Natural killer cell (primary cell): ENCODE measurements around the gene GLIS1. TPM values are rescaled to one million over a fixed set of nuclear protein-coding genes. Genes with fewer than 3 reads are reported as not detected.

ENCODE experiments used
- ATAC-seq, 3 donors: fragments of 150-1000 bp in 2 of 3; fragments of 200-7000 bp in 1 of 3; cut with Tn5 transposase; 1 replicate in 1 of 3; 2 replicates in 2 of 3; pipeline ENCODE4 v1.10.0; 2021; ENCODE audit warnings: mild to moderate bottlenecking in 2 of 3, moderate library complexity in 2 of 3
- DNase-seq, 2 donors: peaks; one replicate each; pipeline versions ENCODE4 v3.0.0 to v3.0.0-alpha.2; 2013 to 2021; ENCODE audit warnings: mixed read lengths in 1 of 2
- H3K27ac ChIP-seq: one replicate; pipeline ENCODE4 v1.5.1; 2013; ENCODE audit warnings: mild to moderate bottlenecking, low read length
- H3K27me3 ChIP-seq: one replicate; pipeline ENCODE4 v1.6.1; 2013; ENCODE audit warnings: low read length; ENCODE audit not compliant: control insufficient read depth, insufficient read depth
- H3K36me3 ChIP-seq: one replicate; pipeline ENCODE4 v1.6.1; 2013; ENCODE audit warnings: low read length; ENCODE audit not compliant: control insufficient read depth, insufficient read depth
- H3K4me1 ChIP-seq: one replicate; pipeline ENCODE4 v1.6.1; 2013; ENCODE audit warnings: low read length; ENCODE audit not compliant: control insufficient read depth, insufficient read depth
- H3K4me3 ChIP-seq: one replicate; pipeline ENCODE4 v1.5.1; 2013; ENCODE audit warnings: low read length
- H3K9me3 ChIP-seq: one replicate; pipeline ENCODE4 v1.6.1; 2013; ENCODE audit warnings: low read length; ENCODE audit not compliant: control insufficient read depth, insufficient read depth
- H3K27ac Mint-ChIP-seq, 2 donors: one replicate each; pipeline ENCODE4 v1.8.0; 2022; ENCODE audit warnings: mild to moderate bottlenecking in 2 of 2, mixed read lengths in 2 of 2, moderate library complexity in 1 of 2
- H3K27me3 Mint-ChIP-seq, 2 donors: one replicate each; pipeline ENCODE4 v1.8.0; 2022; ENCODE audit warnings: low read depth in 2 of 2, mixed read lengths in 2 of 2
- H3K36me3 Mint-ChIP-seq: one replicate; pipeline ENCODE4 v1.8.0; 2022; ENCODE audit warnings: mixed read lengths
- H3K4me1 Mint-ChIP-seq, 2 donors: one replicate each; pipeline ENCODE4 v1.8.0; 2022; ENCODE audit warnings: mixed read lengths in 2 of 2
- H3K4me3 Mint-ChIP-seq: one replicate; pipeline ENCODE4 v1.8.0; 2022; ENCODE audit warnings: mild to moderate bottlenecking, moderate library complexity, mixed read lengths
- H3K9me3 Mint-ChIP-seq, 2 donors: one replicate each; pipeline ENCODE4 v1.8.0; 2022; ENCODE audit warnings: mixed read lengths in 2 of 2
- whole genome bisulfite sequencing: methylation state at CpG from one replicate; pipeline ENCODE4 v1.1.7; 2013; ENCODE audit warnings: missing lambda C conversion rate; ENCODE audit not compliant: insufficient coverage; 5-methylcytosine and 5-hydroxymethylcytosine counted together
- intact Hi-C: fragments of 100-400 bp; cut with micrococcal nuclease; formaldehyde crosslinking; loops from one replicate; pipeline ENCODE4 v1.14.2; 2022
- total RNA-seq, 4 donors: library from RNA; stranded (reverse); fragments of 120-200 nt in 1 of 4; gene quantifications; one replicate each; pipeline versions ENCODE4 v1.2.3 to v1.2.4, GENCODE V29; 2013 to 2022
- TF ChIP-seq, protein P1 (sequence below): fragments of 200-600 bp; IDR thresholded peaks from one replicate; pipeline ENCODE4 v1.8.0; 2022; ENCODE audit warnings: antibody characterized with exemption

The GLIS1 gene
- total RNA-seq, 3 donors from 2014 or later (not counting 1 experiment from before 2014, with no cell fraction given): not detected

- Mint-ChIP-seq H3K36me3 (no peaks in the 10 kb centered on the region), H3K27me3 (peaks cover 12 to 22% of the 10 kb centered on the region in 2 donors), H3K27ac (no peak overlapping the region), H3K9me3 (no peaks in the 10 kb centered on the region), H3K4me3 (no peak overlapping the region), H3K4me1 (no peaks in the 10 kb centered on the region)
- intact Hi-C loops: no loop called here
- Histone ChIP-seq H3K4me1 (no peaks in the 10 kb centered on the region), H3K4me3 (no peak overlapping the region), H3K27me3 (no peaks in the 10 kb centered on the region), H3K27ac (no peak overlapping the region), H3K9me3 (no peaks in the 10 kb centered on the region), H3K36me3 (no peaks in the 10 kb centered on the region)
- DNase-seq (no peak), ATAC-seq (no peak)
- TF ChIP-seq, protein P1, sequence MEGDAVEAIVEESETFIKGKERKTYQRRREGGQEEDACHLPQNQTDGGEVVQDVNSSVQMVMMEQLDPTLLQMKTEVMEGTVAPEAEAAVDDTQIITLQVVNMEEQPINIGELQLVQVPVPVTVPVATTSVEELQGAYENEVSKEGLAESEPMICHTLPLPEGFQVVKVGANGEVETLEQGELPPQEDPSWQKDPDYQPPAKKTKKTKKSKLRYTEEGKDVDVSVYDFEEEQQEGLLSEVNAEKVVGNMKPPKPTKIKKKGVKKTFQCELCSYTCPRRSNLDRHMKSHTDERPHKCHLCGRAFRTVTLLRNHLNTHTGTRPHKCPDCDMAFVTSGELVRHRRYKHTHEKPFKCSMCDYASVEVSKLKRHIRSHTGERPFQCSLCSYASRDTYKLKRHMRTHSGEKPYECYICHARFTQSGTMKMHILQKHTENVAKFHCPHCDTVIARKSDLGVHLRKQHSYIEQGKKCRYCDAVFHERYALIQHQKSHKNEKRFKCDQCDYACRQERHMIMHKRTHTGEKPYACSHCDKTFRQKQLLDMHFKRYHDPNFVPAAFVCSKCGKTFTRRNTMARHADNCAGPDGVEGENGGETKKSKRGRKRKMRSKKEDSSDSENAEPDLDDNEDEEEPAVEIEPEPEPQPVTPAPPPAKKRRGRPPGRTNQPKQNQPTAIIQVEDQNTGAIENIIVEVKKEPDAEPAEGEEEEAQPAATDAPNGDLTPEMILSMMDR: no peak
- 80% methylated on average over 4 of the region's 4 CpGs for WGBS
These were observed 206.1 kb downstream of the GLIS1 start for GRCh38 chr1:53532912-53533311.

GRCh38 chr1:53532377-53532776 is 206.6 kb downstream of the GLIS1 start:
- 48% methylated on average over 9 of the region's 9 CpGs for WGBS
- H3K36me3 ChIP-seq: no peaks in the 10 kb centered on the region
- H3K9me3 Mint-ChIP-seq: no peaks in the 10 kb centered on the region
- TF ChIP-seq, protein P1: no peak
- no peak overlapping the region for H3K27ac Mint-ChIP-seq
- DNase-seq: no peak
- H3K27me3 ChIP-seq: no peaks in the 10 kb centered on the region
- no peak overlapping the region for H3K27ac ChIP-seq
- no peaks in the 10 kb centered on the region for H3K4me1 Mint-ChIP-seq
- H3K36me3 Mint-ChIP-seq: no peaks in the 10 kb centered on the region
- no peak overlapping the region for H3K4me3 ChIP-seq
- no peaks in the 10 kb centered on the region for H3K9me3 ChIP-seq
- peaks cover 12 to 22% of the 10 kb centered on the region in 2 donors for H3K27me3 Mint-ChIP-seq
- no peak for ATAC-seq
- no peak overlapping the region for H3K4me3 Mint-ChIP-seq
- no peaks in the 10 kb centered on the region for H3K4me1 ChIP-seq
- intact Hi-C loops: no loop called here

GRCh38 chr1:53530550-53530949 is 208.4 kb downstream of the GLIS1 start:
- Histone ChIP-seq H3K9me3 (no peaks in the 10 kb centered on the region), H3K4me3 (no peak overlapping the region), H3K27me3 (no peaks in the 10 kb centered on the region), H3K27ac (no peak overlapping the region), H3K4me1 (no peaks in the 10 kb centered on the region), H3K36me3 (no peaks in the 10 kb centered on the region)
- Mint-ChIP-seq H3K9me3 (no peaks in the 10 kb centered on the region), H3K27me3 (peaks cover 7 to 18% of the 10 kb centered on the region in 2 donors), H3K27ac (no peak overlapping the region), H3K36me3 (no peaks in the 10 kb centered on the region), H3K4me1 (peaks cover 0 to 6% of the 10 kb centered on the region in 2 donors), H3K4me3 (no peak overlapping the region)
- 95% methylated on average over 5 of the region's 5 CpGs for WGBS
- intact Hi-C loops: no loop called here
- ATAC-seq: no peak
- TF ChIP-seq, protein P1: no peak
- DNase-seq: no peak

- H3K9me3 ChIP-seq: no peaks in the 10 kb centered on the region
- no peak overlapping the region for H3K4me3 Mint-ChIP-seq
- H3K27me3 ChIP-seq: no peaks in the 10 kb centered on the region
- WGBS: 92% methylated on average over 14 of the region's 14 CpGs
- no peak for ATAC-seq
- no peaks in the 10 kb centered on the region for H3K36me3 Mint-ChIP-seq
- H3K4me1 ChIP-seq: no peaks in the 10 kb centered on the region
- H3K4me1 Mint-ChIP-seq: peaks cover 0 to 6% of the 10 kb centered on the region in 2 donors
- no peak overlapping the region for H3K27ac ChIP-seq
- no peak overlapping the region for H3K27ac Mint-ChIP-seq
- intact Hi-C loops: no loop called here
- no peak for DNase-seq
- TF ChIP-seq, protein P1: no peak
- no peaks in the 10 kb centered on the region for H3K36me3 ChIP-seq
- no peaks in the 10 kb centered on the region for H3K9me3 Mint-ChIP-seq
- H3K4me3 ChIP-seq: no peak overlapping the region
- peaks cover under 1 to 10% of the 10 kb centered on the region in 2 donors for H3K27me3 Mint-ChIP-seq
These were observed 209.4 kb downstream of the GLIS1 start for GRCh38 chr1:53529555-53529954.
